ENCODE results near the gene CLDN2.

Gene CLDN2

GRCh38 chrX:106927700-106928099, 7.5 kb downstream of the CLDN2 start:
- no peaks in the 10 kb centered on the region for H3K36me3 Mint-ChIP-seq (ENCODE audit: low read depth)
- no peak overlapping the region for H3K27ac Mint-ChIP-seq
- no peak overlapping the region for H3K4me3 Mint-ChIP-seq
- no peak for DNase-seq
- H3K9me3 Mint-ChIP-seq: peaks cover 20% of the 10 kb centered on the region
- no peak for TF ChIP-seq CTCF (IDR thresholded peaks at IDR 0.05)
- H3K27me3 Mint-ChIP-seq (ENCODE audit: low read depth, poor library complexity): peaks cover 9% of the 10 kb centered on the region
- peaks cover 5% of the 10 kb centered on the region for H3K4me1 Mint-ChIP-seq

GRCh38 chrX:106928227-106928626, 8.0 kb downstream of the CLDN2 start:
- Mint-ChIP-seq H3K4me3 (no peak overlapping the region), H3K9me3 (peaks cover 25% of the 10 kb centered on the region), H3K4me1 (peaks cover 6% of the 10 kb centered on the region), H3K27ac (no peak overlapping the region), H3K27me3 (ENCODE audit: low read depth, poor library complexity) (peaks cover 14% of the 10 kb centered on the region), H3K36me3 (ENCODE audit: low read depth) (no peaks in the 10 kb centered on the region)
- no peak for DNase-seq
- no peak for TF ChIP-seq CTCF (IDR thresholded peaks at IDR 0.05)

GRCh38 chrX:106931831-106932491, 11.8 kb downstream of the CLDN2 start:
- H3K9me3 Mint-ChIP-seq: peaks cover 25% of the 10 kb centered on the region
- peaks cover 14% of the 10 kb centered on the region for H3K27me3 Mint-ChIP-seq (ENCODE audit: low read depth, poor library complexity)
- no peak overlapping the region for H3K27ac Mint-ChIP-seq
- DNase-seq: no peak
- H3K4me1 Mint-ChIP-seq: peaks cover 6% of the 10 kb centered on the region
- H3K36me3 Mint-ChIP-seq (ENCODE audit: low read depth): no peaks in the 10 kb centered on the region
- TF ChIP-seq CTCF (IDR thresholded peaks at IDR 0.05): no peak
- no peak overlapping the region for H3K4me3 Mint-ChIP-seq

GRCh38 chrX:106932492-106932923, 12.3 kb downstream of the CLDN2 start:
- H3K4me3 Mint-ChIP-seq: no peak overlapping the region
- H3K9me3 Mint-ChIP-seq: peaks cover 25% of the 10 kb centered on the region
- DNase-seq: no peak
- no peak for TF ChIP-seq CTCF (IDR thresholded peaks at IDR 0.05)
- H3K27me3 Mint-ChIP-seq (ENCODE audit: low read depth, poor library complexity): peaks cover 13% of the 10 kb centered on the region
- no peaks in the 10 kb centered on the region for H3K36me3 Mint-ChIP-seq (ENCODE audit: low read depth)
- H3K4me1 Mint-ChIP-seq: peaks cover 6% of the 10 kb centered on the region
- H3K27ac Mint-ChIP-seq: no peak overlapping the region

GRCh38 chrX:106932960-106933537, 12.8 kb downstream of the CLDN2 start:
- peaks cover 13% of the 10 kb centered on the region for H3K27me3 Mint-ChIP-seq (ENCODE audit: low read depth, poor library complexity)
- no peaks in the 10 kb centered on the region for H3K36me3 Mint-ChIP-seq (ENCODE audit: low read depth)
- H3K27ac Mint-ChIP-seq: no peak overlapping the region
- peaks cover 25% of the 10 kb centered on the region for H3K9me3 Mint-ChIP-seq
- TF ChIP-seq CTCF (IDR thresholded peaks at IDR 0.05): no peak
- DNase-seq: no peak
- peaks cover 6% of the 10 kb centered on the region for H3K4me1 Mint-ChIP-seq
- H3K4me3 Mint-ChIP-seq: no peak overlapping the region

- DNase-seq: no peak
- Mint-ChIP-seq H3K36me3 (ENCODE audit: low read depth) (no peaks in the 10 kb centered on the region), H3K9me3 (peaks cover 24% of the 10 kb centered on the region), H3K4me3 (no peak overlapping the region), H3K27ac (no peak overlapping the region), H3K4me1 (peaks cover 6% of the 10 kb centered on the region), H3K27me3 (ENCODE audit: low read depth, poor library complexity) (peaks cover 13% of the 10 kb centered on the region)
- no peak for TF ChIP-seq CTCF (IDR thresholded peaks at IDR 0.05)
Measured at GRCh38 chrX:106933538-106933961, 13.3 kb downstream of the CLDN2 start.
